Effector memory CD4-positive, alpha-beta T cell (primary cell): Measurements from ENCODE around the gene ZNF780B.
"Not testable (repeated sequence)": the region's sequence is repeated elsewhere in the genome, so short reads cannot be mapped to it uniquely, and the experiment has no call there.

ENCODE experiments used
- DNase-seq, 3 donors: peaks; one replicate each; pipeline ENCODE4 v3.0.0-alpha.2; 2020
- H3K27ac ChIP-seq: 2 replicates; pipeline ENCODE4 v1.7.0; 2013; ENCODE audit warnings: mild to moderate bottlenecking, low read length, moderate library complexity; ENCODE audit not compliant: insufficient read depth, poor library complexity, severe bottlenecking
- H3K27me3 ChIP-seq: replicated peaks from 2 replicates; pipeline ENCODE4 v1.7.0; 2013; ENCODE audit warnings: mild to moderate bottlenecking, low read length; ENCODE audit not compliant: insufficient read depth, control insufficient read depth, poor library complexity, severe bottlenecking
- H3K36me3 ChIP-seq: 2 replicates; pipeline ENCODE4 v1.7.0; 2013; ENCODE audit warnings: mild to moderate bottlenecking, low read length, moderate library complexity; ENCODE audit not compliant: control insufficient read depth, insufficient read depth
- H3K4me1 ChIP-seq: 2 replicates; pipeline ENCODE4 v1.7.0; 2013; ENCODE audit warnings: low read length, mild to moderate bottlenecking; ENCODE audit not compliant: control insufficient read depth, insufficient read depth, poor library complexity, severe bottlenecking
- H3K4me3 ChIP-seq: 2 replicates; pipeline ENCODE4 v1.7.0; 2013; ENCODE audit warnings: low read length, low read depth, mild to moderate bottlenecking; ENCODE audit not compliant: insufficient read depth, poor library complexity, severe bottlenecking
- H3K9me3 ChIP-seq: 2 replicates; pipeline ENCODE4 v1.7.0; 2013; ENCODE audit warnings: mild to moderate bottlenecking, low read length, moderate library complexity; ENCODE audit not compliant: control insufficient read depth

Gene ZNF780B

DNA sequence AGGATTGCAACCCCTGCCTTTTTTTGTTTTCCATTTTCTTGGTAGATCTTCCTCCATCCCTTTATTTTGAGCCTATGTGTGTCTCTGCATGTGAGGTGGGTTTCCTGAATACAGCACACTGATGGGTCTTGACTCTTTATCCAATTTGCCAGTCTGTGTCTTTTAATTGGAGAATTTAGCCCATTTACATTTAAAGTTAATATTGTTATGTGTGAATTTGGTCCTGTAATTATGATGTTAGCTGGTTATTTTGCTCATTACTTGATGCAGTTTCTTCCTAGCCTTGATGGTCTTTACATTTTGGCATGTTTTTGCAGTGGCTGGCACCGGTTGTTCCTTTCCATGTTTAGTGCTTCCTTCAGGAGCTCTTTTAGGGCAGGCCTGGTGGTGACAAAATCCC lies 14.3 kb downstream of the ZNF780B start:
- not testable (repeated sequence) for H3K27ac ChIP-seq
- peaks cover 14% of the 10 kb centered on the region for H3K9me3 ChIP-seq

DNA sequence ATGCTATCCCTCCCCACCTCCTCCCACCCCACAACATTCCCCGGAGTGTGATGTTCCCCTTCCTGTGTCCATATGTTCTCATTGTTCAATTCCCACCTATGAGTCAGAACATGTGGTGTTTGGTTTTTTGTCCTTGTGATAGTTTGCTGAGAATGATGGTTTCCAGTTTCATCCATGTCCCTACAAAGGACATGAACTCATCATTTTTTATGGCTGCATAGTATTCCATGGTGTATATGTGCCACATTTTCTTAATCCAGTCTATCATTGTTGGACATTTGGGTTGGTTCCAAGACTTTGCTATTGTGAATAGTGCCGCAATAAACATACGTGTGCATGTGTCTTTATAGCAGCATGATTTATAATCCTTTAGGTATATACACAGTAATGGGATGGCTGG lies 18.0 kb downstream of the ZNF780B start:
- not testable (repeated sequence) for DNase-seq, H3K4me3 ChIP-seq, H3K27me3 ChIP-seq, H3K27ac ChIP-seq, H3K4me1 ChIP-seq, H3K36me3 ChIP-seq
- peaks cover 29% of the 10 kb centered on the region for H3K9me3 ChIP-seq

More for the DNA sequence above, 14.3 kb downstream of the ZNF780B start:
- H3K36me3 ChIP-seq: peaks cover 34% of the 10 kb centered on the region
- H3K4me1 ChIP-seq, H3K4me3 ChIP-seq, DNase-seq, H3K27me3 ChIP-seq: not testable (repeated sequence)

DNA sequence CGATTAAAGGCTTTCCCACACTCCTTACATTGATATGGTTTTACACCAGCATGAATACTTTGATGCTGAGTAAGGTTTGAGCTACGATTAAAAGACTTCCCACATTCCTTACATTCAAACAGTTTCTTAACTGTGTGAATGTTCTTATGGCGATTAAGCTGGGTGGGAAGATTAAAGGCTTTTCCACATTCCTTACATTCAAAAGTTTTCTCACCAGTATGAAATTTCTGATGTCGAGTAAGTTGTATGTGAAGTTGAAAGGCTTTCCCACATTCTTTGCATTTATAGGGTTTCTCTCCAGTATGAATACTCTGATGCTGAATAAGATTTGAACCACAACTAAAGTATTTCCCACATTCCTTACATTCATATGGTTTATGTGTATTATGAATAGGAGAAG lies 20.0 kb downstream of the ZNF780B start:
- H3K27me3 ChIP-seq: no peaks in the 10 kb centered on the region
- H3K4me3 ChIP-seq: no peak overlapping the region
- no peaks in the 10 kb centered on the region for H3K36me3 ChIP-seq
- H3K9me3 ChIP-seq: peaks cover 39% of the 10 kb centered on the region
- H3K27ac ChIP-seq: no peak overlapping the region
- no peaks in the 10 kb centered on the region for H3K4me1 ChIP-seq
- no peak for DNase-seq

DNA sequence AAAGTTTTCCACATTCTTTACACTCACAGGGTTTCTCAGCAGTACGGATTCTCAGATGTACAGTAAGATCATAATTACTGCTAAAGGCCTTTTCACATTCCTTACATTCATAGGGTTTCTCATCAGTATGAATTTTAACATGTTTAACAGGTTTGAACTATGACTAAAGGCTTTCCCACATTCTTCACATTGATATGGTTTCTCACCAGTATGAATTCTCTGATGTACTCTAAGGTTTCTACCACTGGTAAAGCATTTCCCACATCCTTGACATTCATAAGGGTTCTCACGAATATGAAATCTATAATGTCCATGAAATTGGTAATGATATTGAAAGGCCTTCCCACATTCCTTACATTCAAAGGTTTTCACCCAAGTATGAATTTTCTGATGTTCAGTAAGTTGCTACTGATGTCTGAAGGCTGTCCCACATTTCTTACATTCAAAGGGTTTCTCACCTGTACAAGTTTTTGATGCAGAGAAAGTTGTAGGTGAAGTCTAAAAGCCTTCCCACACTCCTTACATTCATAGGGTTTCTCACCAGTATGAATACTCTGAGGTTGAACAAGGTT lies 22.0 kb downstream of the ZNF780B start:
- DNase-seq: no peak
- no peak overlapping the region for H3K4me3 ChIP-seq
- H3K4me1 ChIP-seq: no peaks in the 10 kb centered on the region
- no peaks in the 10 kb centered on the region for H3K36me3 ChIP-seq
- no peaks in the 10 kb centered on the region for H3K27me3 ChIP-seq
- no peak overlapping the region for H3K27ac ChIP-seq
- H3K9me3 ChIP-seq: peaks cover 52% of the 10 kb centered on the region

DNA sequence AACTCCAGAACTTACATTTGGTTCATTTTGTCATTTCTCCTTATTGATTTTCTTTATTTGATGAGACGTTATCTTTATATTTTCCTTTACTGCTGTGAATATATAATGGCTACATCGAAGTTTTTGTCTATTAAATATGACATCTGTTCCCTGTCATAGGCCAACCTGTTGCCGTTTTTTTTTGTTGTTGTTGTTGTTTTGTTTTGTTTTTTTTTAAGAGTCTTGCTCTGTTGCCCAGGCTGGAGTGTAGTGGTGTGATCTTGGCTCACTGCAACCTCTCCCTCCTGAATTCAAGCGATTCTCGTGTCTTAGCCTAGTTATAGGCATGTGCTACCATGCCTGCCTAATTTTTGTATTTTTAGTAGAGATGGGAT lies 29.4 kb downstream of the ZNF780B start:
- no peak for DNase-seq
- peaks cover 58% of the 10 kb centered on the region for H3K9me3 ChIP-seq
- no peaks in the 10 kb centered on the region for H3K4me1 ChIP-seq
- H3K27ac ChIP-seq: no peak overlapping the region
- no peaks in the 10 kb centered on the region for H3K36me3 ChIP-seq
- H3K4me3 ChIP-seq: no peak overlapping the region
- no peaks in the 10 kb centered on the region for H3K27me3 ChIP-seq

DNA sequence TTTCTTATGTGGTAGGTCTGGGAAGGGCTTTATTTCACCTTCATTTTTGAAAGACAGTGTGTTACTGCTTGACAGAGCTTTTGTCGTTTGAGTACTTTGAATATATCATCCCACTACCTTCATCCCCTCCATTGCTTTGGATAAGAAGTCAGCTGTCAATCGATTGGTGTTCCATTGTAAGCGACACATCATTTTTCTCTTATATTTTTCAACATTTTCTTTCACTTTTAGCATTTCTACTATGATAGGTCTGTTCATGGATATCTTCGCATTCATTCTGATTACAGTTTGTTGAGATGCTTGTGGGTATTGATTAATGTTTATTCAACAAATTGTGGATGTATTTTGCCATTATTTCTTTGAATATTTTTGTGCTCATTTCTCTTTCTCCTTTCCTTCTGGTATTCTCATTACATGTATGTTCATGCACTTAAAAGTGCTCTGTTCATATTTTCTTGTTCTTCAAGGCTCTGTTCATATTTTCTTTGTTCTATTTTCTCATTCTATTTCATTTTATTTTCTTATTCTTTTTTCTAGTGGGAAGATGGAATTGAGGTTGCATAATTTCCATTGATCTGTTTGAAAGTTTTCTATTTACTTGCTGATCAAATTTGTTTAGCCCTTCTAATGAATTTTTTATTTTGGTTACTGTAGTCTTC lies 30.0 kb downstream of the ZNF780B start:
- Histone ChIP-seq H3K36me3 (no peaks in the 10 kb centered on the region), H3K9me3 (peaks cover 58% of the 10 kb centered on the region), H3K4me3 (no peak overlapping the region), H3K4me1 (no peaks in the 10 kb centered on the region), H3K27ac (no peak overlapping the region), H3K27me3 (no peaks in the 10 kb centered on the region)
- DNase-seq: no peak

DNA sequence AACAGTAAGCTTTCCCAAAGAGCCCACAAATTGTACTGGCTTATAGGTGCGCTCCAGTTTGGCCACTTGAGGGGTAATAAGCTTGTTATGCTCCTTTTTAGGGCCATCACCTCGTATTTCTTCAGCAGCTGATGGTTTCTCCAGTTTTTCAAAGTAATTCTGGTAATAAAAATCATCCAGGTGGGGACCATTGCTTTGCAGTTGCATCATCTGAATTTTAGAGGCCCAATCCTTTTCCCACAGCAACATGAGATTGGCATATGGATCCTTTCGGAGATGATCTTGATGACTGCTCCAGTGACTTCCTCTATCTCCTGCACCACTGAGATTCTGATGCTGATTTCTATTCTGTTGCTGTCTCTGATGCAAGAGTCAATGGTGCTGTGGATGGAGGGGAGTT lies 32.1 kb downstream of the ZNF780B start:
- Histone ChIP-seq H3K27me3 (no peaks in the 10 kb centered on the region), H3K4me3 (no peak overlapping the region), H3K9me3 (peaks cover 50% of the 10 kb centered on the region), H3K36me3 (no peaks in the 10 kb centered on the region), H3K27ac (no peak overlapping the region), H3K4me1 (no peaks in the 10 kb centered on the region)
- DNase-seq: no peak

DNA sequence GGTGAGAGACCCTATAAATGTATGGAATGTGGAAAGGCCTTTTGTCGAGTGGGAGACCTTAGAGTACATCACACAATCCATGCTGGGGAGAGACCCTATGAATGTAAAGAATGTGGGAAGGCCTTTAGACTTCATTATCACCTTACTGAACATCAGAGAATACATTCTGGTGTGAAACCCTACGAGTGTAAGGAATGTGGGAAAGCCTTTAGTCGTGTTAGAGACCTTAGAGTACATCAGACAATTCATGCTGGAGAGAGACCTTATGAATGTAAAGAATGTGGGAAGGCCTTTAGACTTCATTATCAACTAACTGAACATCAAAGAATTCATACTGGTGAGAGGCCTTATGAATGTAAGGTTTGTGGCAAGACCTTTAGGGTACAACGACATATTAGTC lies 42.0 kb downstream of the ZNF780B start:
- no peaks in the 10 kb centered on the region for H3K27me3 ChIP-seq
- no peaks in the 10 kb centered on the region for H3K4me1 ChIP-seq
- peaks cover 6% of the 10 kb centered on the region for H3K36me3 ChIP-seq
- no peak overlapping the region for H3K4me3 ChIP-seq
- H3K9me3 ChIP-seq: peaks cover 20% of the 10 kb centered on the region
- H3K27ac ChIP-seq: no peak overlapping the region
- DNase-seq: no peak

DNA sequence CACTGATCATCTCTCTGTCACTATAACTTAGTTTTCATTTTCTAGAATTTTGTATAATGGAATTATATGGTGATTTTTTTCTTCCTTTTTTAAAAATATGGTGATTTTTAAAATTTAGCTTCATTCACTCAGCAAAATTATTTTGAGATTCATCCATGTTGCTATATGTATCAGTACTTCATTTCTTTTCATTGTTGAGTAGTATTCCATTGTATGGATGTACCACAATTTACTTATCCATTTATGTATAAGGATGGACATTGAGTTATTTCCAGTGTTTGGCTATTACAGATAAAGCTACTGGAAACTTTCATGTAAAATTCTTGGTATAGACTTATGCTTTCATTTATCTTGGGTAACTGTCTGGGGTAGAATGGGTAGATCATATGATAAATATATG lies 46.4 kb downstream of the ZNF780B start:
- Histone ChIP-seq H3K27ac (no peak overlapping the region), H3K9me3 (peaks cover 4% of the 10 kb centered on the region), H3K4me3 (no peak overlapping the region), H3K27me3 (no peaks in the 10 kb centered on the region), H3K36me3 (peaks cover 22% of the 10 kb centered on the region), H3K4me1 (no peaks in the 10 kb centered on the region)
- DNase-seq: no peak

DNA sequence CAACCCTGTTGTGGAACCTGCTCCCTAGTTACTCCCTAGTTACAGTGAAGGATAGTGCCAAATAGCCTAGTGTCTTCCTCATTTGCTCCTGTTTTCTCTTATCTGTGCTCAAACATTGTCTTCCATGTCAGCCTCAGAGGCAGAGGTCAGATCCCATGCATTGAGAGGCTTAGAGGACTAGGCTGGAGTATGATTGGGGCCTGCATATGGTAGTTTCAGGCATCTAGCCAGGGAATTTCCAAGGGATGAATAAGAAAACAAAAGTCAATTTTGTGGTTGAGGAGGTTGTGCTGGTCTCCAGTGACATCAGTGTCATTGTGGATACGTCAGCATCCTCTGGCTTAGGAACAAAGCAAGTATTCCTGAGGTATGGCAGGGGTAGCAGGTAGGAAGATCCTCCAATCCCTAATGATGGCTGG lies 49.7 kb downstream of the ZNF780B start:
- Histone ChIP-seq H3K27me3 (no peaks in the 10 kb centered on the region), H3K36me3 (peaks cover 18% of the 10 kb centered on the region), H3K4me1 (no peaks in the 10 kb centered on the region), H3K4me3 (no peak overlapping the region), H3K27ac (no peak overlapping the region), H3K9me3 (no peaks in the 10 kb centered on the region)
- no peak for DNase-seq
